Neuronal stem cell (in vitro differentiated cells): ENCODE measurements around the gene MAD1L1.

ENCODE experiments used
- DNase-seq: peaks from one replicate; pipeline ENCODE4 v3.0.0-alpha.2; 2013; ENCODE audit warnings: low spot score
- H2AFZ ChIP-seq: one replicate; pipeline ENCODE4 v1.6.1; 2013; ENCODE audit warnings: mild to moderate bottlenecking, low read length, inconsistent platforms
- H2AK5ac ChIP-seq: 2 replicates; pipeline ENCODE4 v1.6.1; 2013; ENCODE audit warnings: low read depth, mild to moderate bottlenecking, inconsistent platforms, low read length, moderate library complexity, mixed read lengths
- H2BK120ac ChIP-seq: 2 replicates; pipeline ENCODE4 v1.6.1; 2013; ENCODE audit warnings: low read depth, mild to moderate bottlenecking, inconsistent platforms, low read length, moderate library complexity, mixed read lengths
- H2BK12ac ChIP-seq: one replicate; pipeline ENCODE4 v1.6.1; 2013; ENCODE audit warnings: low read length, inconsistent platforms
- H2BK15ac ChIP-seq: 2 replicates; pipeline ENCODE4 v1.6.1; 2013; ENCODE audit warnings: mild to moderate bottlenecking, low read length, inconsistent platforms, mixed read lengths
- H2BK5ac ChIP-seq: one replicate; pipeline ENCODE4 v1.6.1; 2013; ENCODE audit warnings: inconsistent platforms, mild to moderate bottlenecking, low read length, moderate library complexity
- H3K14ac ChIP-seq: one replicate; pipeline ENCODE4 v1.6.1; 2013; ENCODE audit warnings: low read length, inconsistent platforms
- H3K18ac ChIP-seq: 2 replicates; pipeline ENCODE4 v1.6.1; 2013; ENCODE audit warnings: low read length, inconsistent platforms
- H3K23ac ChIP-seq: 2 replicates; pipeline ENCODE4 v1.6.1; 2013; ENCODE audit warnings: low read depth, mild to moderate bottlenecking, mixed read lengths, low read length, inconsistent platforms; ENCODE audit not compliant: poor library complexity
- H3K27ac ChIP-seq: replicated peaks from 3 replicates; pipeline ENCODE4 v1.5.1; 2013; ENCODE audit warnings: low read length, inconsistent platforms
- H3K27me3 ChIP-seq, 3 experiments: 2 replicates each; pipeline ENCODE4 v1.6.1; 2013; ENCODE audit warnings: low read length in 3 of 3, mild to moderate bottlenecking in 2 of 3, inconsistent platforms in 1 of 3, low read depth in 1 of 3, mixed read lengths in 1 of 3, moderate library complexity in 1 of 3; ENCODE audit not compliant: control insufficient read depth in 3 of 3, insufficient read depth in 3 of 3
- H3K36me3 ChIP-seq, 2 donors: replicated peaks in 1 of 2; 2 replicates each; pipeline ENCODE4 v1.6.1; 2013; ENCODE audit warnings: low read length in 2 of 2; ENCODE audit not compliant: control insufficient read depth in 2 of 2, insufficient read depth in 2 of 2
- H3K4ac ChIP-seq: 2 replicates; pipeline ENCODE4 v1.6.1; 2013; ENCODE audit warnings: inconsistent platforms, mild to moderate bottlenecking, low read length, moderate library complexity
- H3K4me1 ChIP-seq, 2 donors: 1 replicate in 1 of 2; 2 replicates in 1 of 2; pipeline ENCODE4 v1.6.1; 2013; ENCODE audit warnings: low read length in 2 of 2, low read depth in 1 of 2; ENCODE audit not compliant: control insufficient read depth in 2 of 2, insufficient read depth in 1 of 2
- H3K4me2 ChIP-seq: one replicate; pipeline ENCODE4 v1.6.1; 2013; ENCODE audit warnings: mild to moderate bottlenecking, low read length, inconsistent platforms; ENCODE audit not compliant: insufficient read depth, poor library complexity, severe bottlenecking
- H3K4me3 ChIP-seq, 2 donors: 2 replicates each; pipeline ENCODE4 v1.5.1; 2013; ENCODE audit warnings: low read length in 2 of 2, mild to moderate bottlenecking in 2 of 2, inconsistent platforms in 1 of 2, moderate library complexity in 1 of 2
- H3K79me1 ChIP-seq: one replicate; pipeline ENCODE4 v1.6.1; 2013; ENCODE audit warnings: low read depth, mild to moderate bottlenecking, inconsistent platforms, low read length, moderate library complexity
- H3K9ac ChIP-seq: one replicate; pipeline ENCODE4 v1.6.1; 2013; ENCODE audit warnings: mild to moderate bottlenecking, low read depth, low read length, inconsistent platforms; ENCODE audit not compliant: poor library complexity
- H3K9me3 ChIP-seq, 2 donors: replicated peaks in 1 of 2; 2 replicates each; pipeline versions ENCODE3 to v1.6.1; 2013; ENCODE audit warnings: low read length in 2 of 2, mild to moderate bottlenecking in 2 of 2, inconsistent platforms in 1 of 2, low read depth in 1 of 2, mixed read lengths in 1 of 2, moderate library complexity in 1 of 2; ENCODE audit not compliant: control insufficient read depth in 2 of 2, insufficient read depth in 1 of 2
- H4K8ac ChIP-seq: one replicate; pipeline ENCODE4 v1.6.1; 2013; ENCODE audit warnings: low read depth, mild to moderate bottlenecking, inconsistent platforms, low read length, moderate library complexity
- H4K91ac ChIP-seq: one replicate; pipeline ENCODE4 v1.6.1; 2013; ENCODE audit warnings: low read length, low read depth, mild to moderate bottlenecking, inconsistent platforms; ENCODE audit not compliant: poor library complexity
- WGBS, 2 donors: extraction: QIAGEN DNeasy Blood & Tissue Kit; methylation state at CpG; one replicate each; pipeline ENCODE4 v1.1.7; 2013; ENCODE audit warnings: missing lambda C conversion rate in 2 of 2, mixed read lengths in 1 of 2; ENCODE audit not compliant: insufficient read length in 2 of 2, insufficient replicate concordance in 1 of 2; ENCODE audit errors: extremely low coverage in 2 of 2; 5-methylcytosine and 5-hydroxymethylcytosine counted together

MAD1L1 gene

GRCh38 chr7:2107386-2108070, 125.2 kb downstream of the MAD1L1 start:
- DNase-seq, result no peak
- Histone ChIP-seq H3K9ac (no peak overlapping the region), H3K27ac (no peak overlapping the region), H3K4me3 (no peak overlapping the region), H4K91ac (peak overlapping the region; percentile 47), H2BK12ac (peak overlapping the region; percentile 26), H3K36me3 (peaks cover 0 to 2% of the 10 kb centered on the region in 2 donors), H3K14ac (peak overlapping the region; percentile 82), H2BK5ac (peak overlapping the region; percentile 62), H2BK120ac (no peak overlapping the region), H2AK5ac (peak overlapping the region; percentile 94), H3K4ac (no peak overlapping the region), H3K18ac (peak overlapping the region; percentile 95), H2BK15ac (peak overlapping the region; percentile 96), H3K23ac (peak overlapping the region; percentile 32), H3K4me2 (no peak overlapping the region), H3K9me3 (no peaks in the 10 kb centered on the region), H3K79me1 (peaks cover 11% of the 10 kb centered on the region), H3K27me3 (no peaks in the 10 kb centered on the region), H2AFZ (no peak overlapping the region), H3K4me1 (peaks cover 63 to 65% of the 10 kb centered on the region in 2 donors), H4K8ac (no peak overlapping the region)
- WGBS, 2 donors, result no CpG with 5 or more reads among the region's 21 CpGs

- peak overlapping the region; percentile 96 for H2BK15ac ChIP-seq
- no peak overlapping the region for H4K8ac ChIP-seq
- no peak overlapping the region for H2AFZ ChIP-seq
- peak overlapping the region; percentile 94 for H2AK5ac ChIP-seq
- H3K4ac ChIP-seq, result no peak overlapping the region
- peaks cover 16% of the 10 kb centered on the region for H3K79me1 ChIP-seq
- no peaks in the 10 kb centered on the region for H3K27me3 ChIP-seq
- H3K23ac ChIP-seq, result no peak overlapping the region
- peak overlapping the region; percentile 93 for H3K18ac ChIP-seq
- H3K36me3 ChIP-seq, result peaks cover 0 to 2% of the 10 kb centered on the region in 2 donors
- no peak overlapping the region for H3K4me2 ChIP-seq
- H3K27ac ChIP-seq, result no peak overlapping the region
- no peak overlapping the region for H4K91ac ChIP-seq
- no peak overlapping the region for H3K4me3 ChIP-seq
- no CpG with 5 or more reads among the region's 15 CpGs for WGBS, 2 donors
- H3K4me1 ChIP-seq, result peaks cover 61 to 65% of the 10 kb centered on the region in 2 donors
- H3K9me3 ChIP-seq, result no peaks in the 10 kb centered on the region
- H2BK12ac ChIP-seq, result peak overlapping the region; percentile 97
- H2BK5ac ChIP-seq, result peak overlapping the region; percentile 62
- H3K9ac ChIP-seq, result no peak overlapping the region
- no peak overlapping the region for H2BK120ac ChIP-seq
- DNase-seq, result no peak
- no peak overlapping the region for H3K14ac ChIP-seq
Observed at GRCh38 chr7:2106924-2107323, 125.8 kb downstream of the MAD1L1 start.

GRCh38 chr7:2106440-2106839, 126.3 kb downstream of the MAD1L1 start:
- H3K4ac ChIP-seq, result no peak overlapping the region
- H4K91ac ChIP-seq, result no peak overlapping the region
- H3K4me2 ChIP-seq, result no peak overlapping the region
- no peak overlapping the region for H3K4me3 ChIP-seq
- H3K18ac ChIP-seq, result peak overlapping the region; percentile 93
- no CpG with 5 or more reads among the region's 12 CpGs for WGBS, 2 donors
- H3K36me3 ChIP-seq, result peaks cover 0 to 2% of the 10 kb centered on the region in 2 donors
- no peak overlapping the region for H2AFZ ChIP-seq
- peaks cover 16% of the 10 kb centered on the region for H3K79me1 ChIP-seq
- peak overlapping the region; percentile 97 for H2BK12ac ChIP-seq
- no peaks in the 10 kb centered on the region for H3K27me3 ChIP-seq
- peak overlapping the region; percentile 96 for H2BK15ac ChIP-seq
- no peak overlapping the region for H4K8ac ChIP-seq
- peak overlapping the region; percentile 17 for H3K23ac ChIP-seq
- no peak overlapping the region for H3K27ac ChIP-seq
- DNase-seq, result no peak
- H3K4me1 ChIP-seq, result peaks cover 58 to 62% of the 10 kb centered on the region in 2 donors
- no peak overlapping the region for H2BK120ac ChIP-seq
- no peaks in the 10 kb centered on the region for H3K9me3 ChIP-seq
- peak overlapping the region; percentile 62 for H2BK5ac ChIP-seq
- H3K9ac ChIP-seq, result peak overlapping the region; percentile 7
- H2AK5ac ChIP-seq, result peak overlapping the region; percentile 72
- no peak overlapping the region for H3K14ac ChIP-seq

GRCh38 chr7:2105917-2106316, 126.8 kb downstream of the MAD1L1 start:
- Histone ChIP-seq H2BK5ac (peak overlapping the region; percentile 62), H3K9ac (no peak overlapping the region), H3K4me3 (no peak overlapping the region), H3K4ac (no peak overlapping the region), H4K8ac (no peak overlapping the region), H3K9me3 (no peaks in the 10 kb centered on the region), H3K4me2 (no peak overlapping the region), H3K18ac (peak overlapping the region; percentile 95), H3K27ac (no peak overlapping the region), H3K36me3 (peaks cover 0 to 2% of the 10 kb centered on the region in 2 donors), H3K23ac (no peak overlapping the region), H2BK120ac (no peak overlapping the region), H2AFZ (no peak overlapping the region), H3K79me1 (peaks cover 16% of the 10 kb centered on the region), H3K14ac (no peak overlapping the region), H2BK15ac (peak overlapping the region; percentile 96), H2BK12ac (no peak overlapping the region), H3K4me1 (peaks cover 53 to 58% of the 10 kb centered on the region in 2 donors), H3K27me3 (no peaks in the 10 kb centered on the region), H4K91ac (no peak overlapping the region), H2AK5ac (peak overlapping the region; percentile 72)
- no peak for DNase-seq
- no CpG with 5 or more reads among the region's 17 CpGs for WGBS, 2 donors
